ENCODE results near the gene C9orf85. TPM values are rescaled to one million over a fixed set of nuclear protein-coding genes. Genes with fewer than 3 reads are reported as not detected.
A peak's percentile ranks its signal among the peaks of the same experiment; 100 is the strongest.

C9orf85 gene
- total and polyA plus RNA-seq, 4 experiments from 2014 or later, result 8.2 to 10.9 (median 10.5) TPM

DNA sequence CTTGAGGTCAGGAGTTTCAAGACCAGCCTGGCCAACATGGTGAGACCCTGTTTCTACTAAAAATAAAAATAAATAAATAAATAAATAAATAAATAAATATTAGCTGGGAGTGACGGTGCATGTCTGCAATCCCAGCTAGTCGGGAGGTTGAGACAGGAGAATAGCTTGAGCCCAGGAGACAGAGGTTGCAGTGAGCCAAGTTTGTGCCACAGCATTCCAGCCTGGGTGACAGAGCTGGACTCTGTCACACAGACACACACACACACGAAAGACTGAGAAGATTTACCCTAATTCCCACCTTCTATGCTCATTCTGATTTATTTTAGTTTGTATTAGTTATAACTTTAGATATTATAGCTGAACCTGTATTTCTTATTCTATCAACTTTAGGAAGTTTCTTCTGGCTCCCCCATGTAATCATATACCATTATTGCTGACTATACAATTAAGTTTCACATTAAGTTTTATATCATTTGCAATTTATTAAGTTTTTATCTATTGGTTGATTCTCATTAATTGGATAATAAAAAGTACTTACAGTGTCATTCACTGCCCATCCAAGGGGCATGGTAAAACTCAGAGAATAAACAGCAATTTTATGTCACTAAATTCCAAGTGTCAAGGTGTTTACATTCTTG lies 21.3 kb upstream of the C9orf85 start:
- Mint-ChIP-seq H3K4me3 (no peak overlapping the region), H3K27ac (no peak overlapping the region), H3K27me3 (no peaks in the 10 kb centered on the region), H3K36me3 (peaks cover 0 to 2% of the 10 kb centered on the region in 2 donors), H3K4me1 (peaks cover 30 to 43% (median 37%) of the 10 kb centered on the region in 4 donors), H3K9me3 (peaks cover 0 to 2% (median 0%) of the 10 kb centered on the region in 8 donors)
- CTCF ChIA-PET (ENCODE audit: partially characterized antibody), result interaction anchor here (1.3 to 1.7 kb wide), 2 partner anchors 11 to 134 kb away, joined by 3 to 4 read pairs; no protein-coding TSS in a partner anchor
- Histone ChIP-seq H3K27me3 (ENCODE audit: insufficient read depth, low read length) (no peaks in the 10 kb centered on the region), H3K4me3 (ENCODE audit: low read length in 2 of 2) (no peak overlapping the region), H3K27ac (ENCODE audit: low read depth, low read length) (no peak overlapping the region), H3K4me1 (ENCODE audit: insufficient read depth, low read length) (peaks cover 33% of the 10 kb centered on the region), H3K9me3 (ENCODE audit: control insufficient read depth in 1 of 2, low read length in 2 of 2) (no peaks in the 10 kb centered on the region), H3K36me3 (ENCODE audit: insufficient read depth, low read length) (no peaks in the 10 kb centered on the region)
- DNase-seq, result no peak
- POLR2A ChIA-PET (ENCODE audit: partially characterized antibody), result no interaction called here
- intact Hi-C loops (cut with micrococcal nuclease), result no loop called here

DNA sequence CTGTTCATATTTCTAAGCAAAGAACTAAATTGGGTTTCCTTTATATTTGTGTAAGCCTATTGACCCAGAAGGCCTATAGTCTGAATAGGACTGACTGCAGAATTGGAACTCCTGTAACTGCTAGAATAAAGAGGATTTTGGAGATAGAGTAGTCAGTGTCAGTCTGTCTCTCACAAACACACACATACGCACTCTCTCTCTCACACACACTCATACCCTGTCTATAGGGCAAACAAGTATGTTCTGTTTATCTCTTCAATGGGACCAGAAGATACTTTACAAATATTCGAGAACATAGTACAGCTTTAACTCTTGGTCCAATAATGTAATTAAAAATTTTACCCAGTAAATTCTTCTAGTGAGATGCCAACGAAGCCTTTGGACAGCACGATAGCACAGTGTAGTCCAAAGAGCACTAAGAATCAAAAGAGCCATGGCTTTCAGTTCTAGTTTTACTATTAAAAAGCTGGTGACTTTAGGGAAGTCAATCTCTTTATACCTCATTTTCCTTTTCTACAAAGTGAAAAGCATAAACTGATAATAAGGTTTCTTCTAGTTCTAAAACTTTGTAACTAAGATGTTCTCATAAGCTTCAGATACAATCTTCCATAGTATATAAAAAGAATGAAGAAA lies 19.8 kb upstream of the C9orf85 start:
- Mint-ChIP-seq H3K4me1 (peaks cover 32 to 45% (median 39%) of the 10 kb centered on the region in 4 donors), H3K27ac (peak overlapping the region in 1 of 7 donors; percentile 73), H3K36me3 (no peaks in the 10 kb centered on the region), H3K9me3 (no peaks in the 10 kb centered on the region), H3K27me3 (no peaks in the 10 kb centered on the region), H3K4me3 (no peak overlapping the region)
- DNase-seq, result no peak
- ChIA-PET CTCF (ENCODE audit: partially characterized antibody) (interaction anchor here (1.0 to 1.7 kb wide), 4 partner anchors 12 to 108 kb away, joined by 3 to 7 read pairs (median 4); partner anchors contain the start of genes ABHD17B and C9orf85), POLR2A (ENCODE audit: partially characterized antibody) (no interaction called here)
- Histone ChIP-seq H3K4me3 (ENCODE audit: low read length in 2 of 2) (no peak overlapping the region), H3K36me3 (ENCODE audit: insufficient read depth, low read length) (no peaks in the 10 kb centered on the region), H3K4me1 (ENCODE audit: insufficient read depth, low read length) (peaks cover 35% of the 10 kb centered on the region), H3K9me3 (ENCODE audit: control insufficient read depth in 1 of 2, low read length in 2 of 2) (no peaks in the 10 kb centered on the region), H3K27me3 (ENCODE audit: insufficient read depth, low read length) (no peaks in the 10 kb centered on the region), H3K27ac (ENCODE audit: low read depth, low read length) (no peak overlapping the region)
- intact Hi-C loops (cut with micrococcal nuclease), result no loop called here

DNA sequence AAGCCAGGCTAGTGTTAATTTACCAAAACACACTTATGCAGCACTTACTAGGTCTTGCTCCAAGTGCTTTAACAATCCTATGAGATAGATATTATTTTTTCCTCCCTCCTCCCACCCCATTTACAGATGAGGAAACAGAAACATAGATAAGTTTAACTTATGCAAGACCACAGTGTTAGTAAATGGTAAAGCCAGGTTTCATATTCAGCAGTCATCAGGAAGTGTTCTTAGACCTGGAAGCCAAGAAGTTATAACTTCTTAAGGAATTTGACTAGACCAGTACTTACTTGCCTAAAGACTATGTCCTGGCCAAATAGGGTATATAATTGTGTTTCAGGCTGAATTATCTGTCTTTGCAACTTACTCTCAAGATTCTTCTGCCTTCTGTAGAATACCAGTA lies 16.3 kb upstream of the C9orf85 start:
- H3K9me3 ChIP-seq (ENCODE audit: control insufficient read depth in 1 of 2, low read length in 2 of 2), result no peaks in the 10 kb centered on the region
- H3K4me3 ChIP-seq (ENCODE audit: low read length in 2 of 2), result no peak overlapping the region
- ChIA-PET POLR2A (ENCODE audit: partially characterized antibody) (interaction anchor here (1.4 kb wide), 1 partner anchor 16 kb away, joined by 7 read pairs; the partner anchor contains the start of genes ABHD17B and C9orf85), CTCF (ENCODE audit: partially characterized antibody) (interaction anchor here (1.4 to 3.3 kb wide), 3 partner anchors 11 to 76 kb away, joined by 4 to 10 read pairs (median 5); partner anchors contain the start of genes ABHD17B and C9orf85)
- H3K27me3 Mint-ChIP-seq, result no peaks in the 10 kb centered on the region
- DNase-seq, result no peak
- intact Hi-C loops (cut with micrococcal nuclease), result no loop called here
- H3K36me3 Mint-ChIP-seq, result no peaks in the 10 kb centered on the region
- H3K27ac ChIP-seq (ENCODE audit: low read depth, low read length), result no peak overlapping the region
- H3K4me1 Mint-ChIP-seq, result peaks cover 37 to 60% (median 47%) of the 10 kb centered on the region in 4 donors
- H3K36me3 ChIP-seq (ENCODE audit: insufficient read depth, low read length), result no peaks in the 10 kb centered on the region
- H3K27ac Mint-ChIP-seq, result no peak overlapping the region
- H3K27me3 ChIP-seq (ENCODE audit: insufficient read depth, low read length), result no peaks in the 10 kb centered on the region
- peaks cover 60% of the 10 kb centered on the region for H3K4me1 ChIP-seq (ENCODE audit: insufficient read depth, low read length)
- H3K9me3 Mint-ChIP-seq, result peaks cover 0 to 2% (median 0%) of the 10 kb centered on the region in 8 donors
- no peak overlapping the region for H3K4me3 Mint-ChIP-seq

DNA sequence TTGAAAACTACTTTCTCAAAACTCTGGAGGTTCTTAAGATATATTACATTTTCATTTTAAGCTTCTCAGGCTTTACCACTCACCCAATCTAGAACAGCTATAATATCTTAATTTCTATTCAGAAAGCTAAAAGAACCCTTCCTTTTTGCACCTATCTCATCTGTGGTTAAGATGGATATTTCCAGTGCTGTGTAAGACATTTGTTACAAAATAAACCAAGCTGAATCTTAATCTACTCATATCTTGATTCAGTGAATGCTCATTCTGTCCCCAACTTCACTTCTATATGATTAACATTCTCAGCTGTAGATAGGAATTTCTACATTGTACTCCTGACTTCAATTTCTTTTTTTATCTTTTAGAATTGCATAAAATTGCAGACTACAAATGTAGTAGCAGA lies 15.5 kb upstream of the C9orf85 start:
- peaks cover 37 to 60% (median 48%) of the 10 kb centered on the region in 4 donors for H3K4me1 Mint-ChIP-seq
- H3K27ac Mint-ChIP-seq, result no peak overlapping the region
- ChIA-PET POLR2A (ENCODE audit: partially characterized antibody) (interaction anchor here (1.4 to 2.3 kb wide), 2 partner anchors 9 to 15 kb away, joined by 7 read pairs; partner anchors contain the start of genes ABHD17B and C9orf85), CTCF (ENCODE audit: partially characterized antibody) (interaction anchor here (0.8 to 3.3 kb wide), 6 partner anchors 9 to 88 kb away, joined by 3 to 10 read pairs (median 4); partner anchors contain the start of genes ABHD17B and C9orf85)
- no peak overlapping the region for H3K27ac ChIP-seq (ENCODE audit: low read depth, low read length)
- DNase-seq, result no peak
- H3K36me3 ChIP-seq (ENCODE audit: insufficient read depth, low read length), result no peaks in the 10 kb centered on the region
- no peaks in the 10 kb centered on the region for H3K27me3 ChIP-seq (ENCODE audit: insufficient read depth, low read length)
- peaks cover 0 to 2% (median 0%) of the 10 kb centered on the region in 8 donors for H3K9me3 Mint-ChIP-seq
- H3K27me3 Mint-ChIP-seq, result no peaks in the 10 kb centered on the region
- H3K36me3 Mint-ChIP-seq, result no peaks in the 10 kb centered on the region
- intact Hi-C loops (cut with micrococcal nuclease), result loop anchor here (2.0 kb wide), 1 partner anchor 15 kb away; the partner anchor contains the start of genes ABHD17B and C9orf85
- no peaks in the 10 kb centered on the region for H3K9me3 ChIP-seq (ENCODE audit: control insufficient read depth in 1 of 2, low read length in 2 of 2)
- H3K4me1 ChIP-seq (ENCODE audit: insufficient read depth, low read length), result peaks cover 60% of the 10 kb centered on the region
- H3K4me3 Mint-ChIP-seq, result no peak overlapping the region
- H3K4me3 ChIP-seq (ENCODE audit: low read length in 2 of 2), result no peak overlapping the region

DNA sequence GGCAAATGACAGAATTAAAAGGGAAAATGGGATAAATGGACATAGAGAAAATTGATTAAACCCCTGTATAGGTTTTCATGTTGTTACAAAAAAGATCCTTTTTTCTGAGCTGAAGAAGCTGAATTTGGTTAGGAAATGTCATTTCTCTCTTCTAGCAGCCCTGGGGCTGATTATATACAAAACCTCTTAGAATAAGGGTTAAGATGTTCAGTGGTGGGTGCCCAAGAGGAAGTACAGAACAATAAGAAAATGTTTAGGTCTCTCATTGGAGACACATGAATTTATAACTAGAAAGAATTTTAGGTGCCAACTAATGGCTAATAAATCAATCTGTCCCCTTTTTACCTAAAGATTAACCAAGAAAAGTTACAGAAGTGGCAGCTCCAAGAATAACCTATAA lies 14.7 kb upstream of the C9orf85 start:
- Mint-ChIP-seq H3K4me1 (peaks cover 38 to 68% (median 53%) of the 10 kb centered on the region in 4 donors), H3K4me3 (peak overlapping the region in 3 of 8 donors; percentile 28 to 65 (median 44))

DNA sequence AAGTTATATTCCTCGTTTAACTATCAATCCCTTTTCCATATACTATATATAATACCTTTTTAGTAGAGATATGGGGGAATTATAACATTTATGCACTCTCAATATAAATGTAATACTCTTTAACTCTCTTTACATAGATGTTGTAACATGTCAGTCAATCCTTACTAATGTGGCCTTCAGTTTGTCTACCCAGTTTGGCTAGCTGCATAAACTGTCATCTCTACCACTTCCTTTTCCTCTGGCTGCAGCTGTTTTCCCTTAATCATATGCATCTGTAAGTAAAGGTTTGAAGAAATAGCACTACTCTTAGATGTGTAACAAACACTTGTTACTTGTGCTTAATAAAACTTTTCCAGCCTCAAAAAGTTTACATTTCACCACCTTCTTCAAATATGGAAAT lies 13.9 kb upstream of the C9orf85 start:
- peak overlapping the region in 6 of 7 donors; percentile 17 to 79 (median 36) for H3K27ac Mint-ChIP-seq
- intact Hi-C loops (cut with micrococcal nuclease), result loop anchor here (2.0 kb wide), 1 partner anchor 13 kb away; the partner anchor contains the start of genes ABHD17B and C9orf85
- DNase-seq, result peak in 4 of 5 donors; percentile 17 to 41 (median 37)
- H3K4me1 Mint-ChIP-seq, result peaks cover 45 to 76% (median 60%) of the 10 kb centered on the region in 4 donors
- peaks cover 0 to 2% (median 0%) of the 10 kb centered on the region in 8 donors for H3K9me3 Mint-ChIP-seq
- no peaks in the 10 kb centered on the region for H3K36me3 Mint-ChIP-seq
- H3K27me3 ChIP-seq (ENCODE audit: insufficient read depth, low read length), result no peaks in the 10 kb centered on the region
- no peaks in the 10 kb centered on the region for H3K9me3 ChIP-seq (ENCODE audit: control insufficient read depth in 1 of 2, low read length in 2 of 2)
- H3K4me1 ChIP-seq (ENCODE audit: insufficient read depth, low read length), result peaks cover 74% of the 10 kb centered on the region
- POLR2A ChIA-PET (ENCODE audit: partially characterized antibody), result interaction anchor here (1.0 to 2.3 kb wide), 4 partner anchors 8 to 114 kb away, joined by 3 to 9 read pairs (median 5); partner anchors contain the start of genes ABHD17B and C9orf85
- no peaks in the 10 kb centered on the region for H3K36me3 ChIP-seq (ENCODE audit: insufficient read depth, low read length)
- H3K27ac ChIP-seq (ENCODE audit: low read depth, low read length), result no peak overlapping the region
- no peaks in the 10 kb centered on the region for H3K27me3 Mint-ChIP-seq
- no peak overlapping the region for H3K4me3 ChIP-seq (ENCODE audit: low read length in 2 of 2)
- CTCF ChIA-PET (ENCODE audit: partially characterized antibody), result interaction anchor here (1.0 to 3.3 kb wide), 4 partner anchors 10 to 128 kb away, joined by 3 to 10 read pairs (median 4); partner anchors contain the start of genes ABHD17B and C9orf85
- H3K4me3 Mint-ChIP-seq, result peak overlapping the region in 6 of 8 donors; percentile 35 to 64 (median 46)

More for the DNA sequence above, 14.7 kb upstream of the C9orf85 start:
- H3K27me3 Mint-ChIP-seq, result no peaks in the 10 kb centered on the region
- peak overlapping the region in 4 of 7 donors; percentile 24 to 71 (median 50) for H3K27ac Mint-ChIP-seq
- Histone ChIP-seq H3K4me3 (ENCODE audit: low read length in 2 of 2) (no peak overlapping the region), H3K9me3 (ENCODE audit: control insufficient read depth in 1 of 2, low read length in 2 of 2) (no peaks in the 10 kb centered on the region), H3K4me1 (ENCODE audit: insufficient read depth, low read length) (peaks cover 66% of the 10 kb centered on the region), H3K36me3 (ENCODE audit: insufficient read depth, low read length) (no peaks in the 10 kb centered on the region), H3K27me3 (ENCODE audit: insufficient read depth, low read length) (no peaks in the 10 kb centered on the region), H3K27ac (ENCODE audit: low read depth, low read length) (no peak overlapping the region)
- ChIA-PET POLR2A (ENCODE audit: partially characterized antibody) (interaction anchor here (1.0 to 2.3 kb wide), 3 partner anchors 10 to 113 kb away, joined by 3 to 9 read pairs (median 7); partner anchors contain the start of genes ABHD17B and C9orf85), CTCF (ENCODE audit: partially characterized antibody) (interaction anchor here (1.0 to 3.3 kb wide), 4 partner anchors 9 to 129 kb away, joined by 3 to 10 read pairs (median 6); partner anchors contain the start of genes ABHD17B and C9orf85)
- DNase-seq, result no peak
- H3K36me3 Mint-ChIP-seq, result no peaks in the 10 kb centered on the region
- peaks cover 0 to 2% (median 0%) of the 10 kb centered on the region in 8 donors for H3K9me3 Mint-ChIP-seq
- intact Hi-C loops (cut with micrococcal nuclease), result loop anchor here (2.0 kb wide), 1 partner anchor 14 kb away; the partner anchor contains the start of genes ABHD17B and C9orf85
